ENCODE measurements around the gene RAPGEF3. TPM values are rescaled to one million over a fixed set of nuclear protein-coding genes. Genes with fewer than 3 reads are reported as not detected.

RAPGEF3 gene
- total and polyA plus RNA-seq, 2 of the 8 experiments (the other 6 are each of a cell fraction or from before 2014, with no cell fraction given) = 5.0 to 9.4 TPM

DNA sequence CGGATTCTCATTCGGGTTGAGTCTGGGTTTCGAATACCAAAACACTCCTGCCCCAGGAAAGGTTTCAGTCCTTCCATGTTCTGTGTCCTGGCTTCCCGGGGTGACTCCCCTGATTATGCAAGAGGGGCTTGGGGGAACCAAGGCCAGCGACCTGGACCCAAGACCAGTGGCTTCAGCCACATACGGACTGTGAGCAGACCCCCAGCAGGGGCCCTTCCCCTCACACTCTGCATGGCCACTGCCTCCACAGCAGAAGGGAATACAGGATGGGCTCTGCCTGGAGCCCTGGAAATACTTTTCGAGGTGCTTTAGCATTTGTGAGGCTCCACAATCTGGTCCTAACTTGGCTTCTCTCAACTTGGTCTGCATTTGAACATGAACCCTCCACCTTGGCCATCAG is 41.9 kb upstream of the RAPGEF3 start:
- peaks cover 0 to 51% of the 10 kb centered on the region in 2 experiments; a peak in 2 of 4 replicates for H3K79me2 ChIP-seq (ENCODE audit: control insufficient read depth in 1 of 2, insufficient read depth in 2 of 2, low read length in 2 of 2)
- no peak for TF ChIP-seq ZNF274 (IDR thresholded peaks at IDR 0.05; ENCODE audit: borderline replicate concordance, extremely low read depth, low read length)
- no peak for TF ChIP-seq CHD2 (IDR thresholded peaks at IDR 0.05; ENCODE audit: low read length)
- TF ChIP-seq, protein P1, sequence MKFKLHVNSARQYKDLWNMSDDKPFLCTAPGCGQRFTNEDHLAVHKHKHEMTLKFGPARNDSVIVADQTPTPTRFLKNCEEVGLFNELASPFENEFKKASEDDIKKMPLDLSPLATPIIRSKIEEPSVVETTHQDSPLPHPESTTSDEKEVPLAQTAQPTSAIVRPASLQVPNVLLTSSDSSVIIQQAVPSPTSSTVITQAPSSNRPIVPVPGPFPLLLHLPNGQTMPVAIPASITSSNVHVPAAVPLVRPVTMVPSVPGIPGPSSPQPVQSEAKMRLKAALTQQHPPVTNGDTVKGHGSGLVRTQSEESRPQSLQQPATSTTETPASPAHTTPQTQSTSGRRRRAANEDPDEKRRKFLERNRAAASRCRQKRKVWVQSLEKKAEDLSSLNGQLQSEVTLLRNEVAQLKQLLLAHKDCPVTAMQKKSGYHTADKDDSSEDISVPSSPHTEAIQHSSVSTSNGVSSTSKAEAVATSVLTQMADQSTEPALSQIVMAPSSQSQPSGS (IDR thresholded peaks at IDR 0.05; ENCODE audit: low read length) = no peak
- TF ChIP-seq CHD1 (IDR thresholded peaks at IDR 0.05; ENCODE audit: low read depth, low read length) = no peak
- TF ChIP-seq NRF1 (IDR thresholded peaks at IDR 0.05; ENCODE audit: low read depth, low read length) = no peak
- no peak for TF ChIP-seq TEAD4 (IDR thresholded peaks at IDR 0.05; ENCODE audit: low read depth, low read length)
- no peak for TF ChIP-seq JUN (IDR thresholded peaks at IDR 0.05; ENCODE audit: low read depth, low read length)
- TF ChIP-seq PHF8 (conservative IDR thresholded peaks at IDR 0.05; ENCODE audit: low read depth, low read length) = no peak
- TF ChIP-seq SRF (IDR thresholded peaks at IDR 0.05; ENCODE audit: low read depth, low read length) = no peak
- no peak for TF ChIP-seq EGR1 (IDR thresholded peaks at IDR 0.05; ENCODE audit: borderline replicate concordance, low read depth, low read length)
- TF ChIP-seq, protein P2, sequence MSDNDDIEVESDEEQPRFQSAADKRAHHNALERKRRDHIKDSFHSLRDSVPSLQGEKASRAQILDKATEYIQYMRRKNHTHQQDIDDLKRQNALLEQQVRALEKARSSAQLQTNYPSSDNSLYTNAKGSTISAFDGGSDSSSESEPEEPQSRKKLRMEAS (IDR thresholded peaks at IDR 0.05) = no peak
- TF ChIP-seq KDM1A (IDR thresholded peaks at IDR 0.05; ENCODE audit: borderline replicate concordance, low read length) = no peak
- H3K27ac ChIP-seq (ENCODE audit: low read depth, low read length) = no peak overlapping the region
- H3K4ac ChIP-seq (replicated peaks; ENCODE audit: insufficient read length, low read depth, low read length) = no peak overlapping the region
- H3K27me3 ChIP-seq (replicated peaks in 1 of 4; ENCODE audit: control insufficient read depth in 3 of 4, extremely low read depth in 1 of 4, insufficient read depth in 3 of 4, low read length in 3 of 4) = no peaks in the 10 kb centered on the region
- H2AK5ac ChIP-seq (ENCODE audit: low read depth, low read length) = no peak overlapping the region
- no peak overlapping the region for H3K4me2 ChIP-seq (ENCODE audit: insufficient read depth in 1 of 2, low read depth in 2 of 2, low read length in 2 of 2)
- H3K23me2 ChIP-seq (ENCODE audit: low read depth, low read length) = 0 out of 2 replicates have a peak, but pooled peaks cover 1% of the 10 kb centered on the region
- no peak overlapping the region for H2BK5ac ChIP-seq (ENCODE audit: low read depth, low read length)
- ChIA-PET POLR2A (ENCODE audit: partially characterized antibody) (interaction anchor here (0.8 to 29.3 kb wide), 5 partner anchors 7 to 37 kb away, joined by 3 to 480 read pairs (median 5); no protein-coding TSS in a partner anchor), CTCF (ENCODE audit: partially characterized antibody) (interaction anchor here (1.2 to 58.8 kb wide), 11 partner anchors 10 to 94 kb away, joined by 3 to 2001 read pairs (median 30); partner anchors contain the start of genes HDAC7 and RAPGEF3)
- H2AFZ ChIP-seq (ENCODE audit: low read length) = no peak overlapping the region
- no peaks in the 10 kb centered on the region for H3K9me3 ChIP-seq (ENCODE audit: insufficient read depth in 2 of 2, low read depth in 1 of 2, low read length in 1 of 2)
- no peak overlapping the region for H4K91ac ChIP-seq (replicated peaks; ENCODE audit: insufficient read length, low read length)
- no peak overlapping the region for H2BK20ac ChIP-seq (ENCODE audit: low read length)
- no peak overlapping the region for H4K5ac ChIP-seq (ENCODE audit: insufficient read length, low read depth, low read length)
- no peak overlapping the region for H4K8ac ChIP-seq (ENCODE audit: extremely low read depth, insufficient read depth, low read length)
- no peak overlapping the region for H2BK120ac ChIP-seq (replicated peaks; ENCODE audit: low read depth, low read length)
- peaks cover 0 to 13% (median 4%) of the 10 kb centered on the region in 4 experiments; a peak in 5 of 7 replicates for H3K4me1 ChIP-seq (replicated peaks in 1 of 4; ENCODE audit: control insufficient read depth in 3 of 4, insufficient read depth in 4 of 4, low read length in 3 of 4)
- H3K4me3 ChIP-seq (ENCODE audit: extremely low read depth in 1 of 4, insufficient read depth in 2 of 4, low read depth in 3 of 4, low read length in 4 of 4) = no peak overlapping the region
- H2BK15ac ChIP-seq (ENCODE audit: low read length) = no peak overlapping the region
- DNase-seq (ENCODE audit: low read depth in 1 of 2, low spot score in 2 of 2) (no peak), FAIRE-seq (no peak)
- H3K9ac ChIP-seq (replicated peaks in 1 of 4; ENCODE audit: extremely low read depth in 1 of 4, low read depth in 3 of 4, low read length in 3 of 4) = no peak overlapping the region
- no peak overlapping the region for H3K14ac ChIP-seq (ENCODE audit: insufficient read length)
- peaks cover 0 to 9% (median 3%) of the 10 kb centered on the region in 4 experiments; a peak in 4 of 8 replicates for H3K36me3 ChIP-seq (ENCODE audit: control insufficient read depth in 2 of 4, insufficient read depth in 4 of 4, low read length in 3 of 4)
- H3K18ac ChIP-seq (ENCODE audit: extremely low read depth, low read length) = no peak overlapping the region
- no peak overlapping the region for H3K23ac ChIP-seq (ENCODE audit: insufficient read length)
- peaks cover 3% of the 10 kb centered on the region; the same call in 1 of the 2 replicates for H3K79me1 ChIP-seq (ENCODE audit: low read depth, low read length)
- H2BK12ac ChIP-seq (ENCODE audit: low read depth, low read length) = no peak overlapping the region
- peaks cover 8% of the 10 kb centered on the region in 2 experiments for H4K20me1 ChIP-seq (replicated peaks in 1 of 2; ENCODE audit: control insufficient read depth in 1 of 2, insufficient read depth in 2 of 2, low read length in 2 of 2)
- no peak overlapping the region for H3K56ac ChIP-seq (replicated peaks; ENCODE audit: insufficient read length, low read depth, low read length)
- 92% methylated on average over 7 of the region's 7 CpGs; no CpG with 5 or more reads in 1 of the 2 experiments for WGBS, 2 experiments (ENCODE audit: extremely low coverage in 1 of 2, insufficient coverage in 1 of 2, insufficient read length in 1 of 2, insufficient replicate concordance in 2 of 2, low coverage in 1 of 2, low lambda C conversion rate in 2 of 2, missing lambda C conversion rate in 1 of 2)

All from H1 (cell line).